ENCODE measurements around the gene CHL1. TPM values are rescaled to one million over a fixed set of nuclear protein-coding genes. Genes with fewer than 3 reads are reported as not detected.

The CHL1 gene
- total RNA-seq, 1 donor from 2014 or later = 0.45 TPM

GRCh38 chr3:454986-455385 lies 258.4 kb downstream of the CHL1 start:
- DNase-seq (ENCODE audit: low spot score) = no peak
- no peak for ATAC-seq

GRCh38 chr3:458124-458523 lies 261.6 kb downstream of the CHL1 start:
- no peak for ATAC-seq
- DNase-seq (ENCODE audit: low spot score) = no peak

- ATAC-seq (no peak), DNase-seq (ENCODE audit: low spot score) (no peak)
These were observed 262.2 kb downstream of the CHL1 start for GRCh38 chr3:458653-459310.
